Neutrophil (primary cell): ENCODE results near the gene KLF9.

Experiments used
- H3K27ac ChIP-seq: fragments of 200-600 bp; sonication (generic); 2 replicates; pipeline ENCODE4 v1.5.1; 2016; ENCODE audit warnings: mild to moderate bottlenecking, moderate library complexity
- H3K27me3 ChIP-seq: fragments of 200-600 bp; sonication (generic); 2 replicates; pipeline ENCODE4 v1.6.0; 2016; ENCODE audit warnings: mild to moderate bottlenecking
- H3K36me3 ChIP-seq: fragments of 200-600 bp; sonication (generic); 2 replicates; pipeline ENCODE4 v1.5.1; 2017
- H3K4me1 ChIP-seq, 2 experiments: fragments of 200-600 bp in 1 of 2; sonication (generic) in 1 of 2; 1 replicate in 1 of 2; 2 replicates in 1 of 2; pipeline versions ENCODE4 v1.5.1 to v1.6.1; 2013 to 2016; ENCODE audit warnings: low read depth in 1 of 2, low read length in 1 of 2, mild to moderate bottlenecking in 1 of 2, moderate library complexity in 1 of 2; ENCODE audit not compliant: control insufficient read depth in 1 of 2, insufficient read depth in 1 of 2
- H3K4me3 ChIP-seq, 2 experiments: fragments of 200-600 bp in 1 of 2; sonication (generic) in 1 of 2; 1 replicate in 1 of 2; 2 replicates in 1 of 2; pipeline ENCODE4 v1.5.1; 2013 to 2016; ENCODE audit warnings: low read depth in 1 of 2, low read length in 1 of 2, mild to moderate bottlenecking in 1 of 2, moderate library complexity in 1 of 2
- H3K9me3 ChIP-seq: fragments of 200-600 bp; sonication (generic); 2 replicates; pipeline ENCODE4 v1.5.1; 2016
- CTCF ChIP-seq: fragments of 200-600 bp; sonication (generic); IDR thresholded peaks from 2 replicates; pipeline ENCODE4 v1.5.1; 2016; ENCODE audit warnings: antibody characterized with exemption

KLF9 gene

GRCh38 chr9:70411121-70411929, 3.1 kb downstream of the KLF9 start:
- no peak for TF ChIP-seq CTCF
- H3K36me3 ChIP-seq: no peaks in the 10 kb centered on the region
- H3K4me3 ChIP-seq: peak overlapping the region in 1 of 2 experiments; percentile 83
- H3K27ac ChIP-seq: no peak overlapping the region
- H3K27me3 ChIP-seq: peaks cover 67% of the 10 kb centered on the region
- peaks cover 14 to 18% of the 10 kb centered on the region in 2 experiments for H3K4me1 ChIP-seq
- no peaks in the 10 kb centered on the region for H3K9me3 ChIP-seq

GRCh38 chr9:70410368-70410767, 4.1 kb downstream of the KLF9 start:
- H3K27me3 ChIP-seq: peaks cover 57% of the 10 kb centered on the region
- no peak overlapping the region for H3K4me3 ChIP-seq
- H3K36me3 ChIP-seq: no peaks in the 10 kb centered on the region
- TF ChIP-seq CTCF: no peak
- H3K4me1 ChIP-seq: peaks cover 14 to 18% of the 10 kb centered on the region in 2 experiments
- H3K9me3 ChIP-seq: no peaks in the 10 kb centered on the region
- no peak overlapping the region for H3K27ac ChIP-seq

- Histone ChIP-seq H3K36me3 (no peaks in the 10 kb centered on the region), H3K9me3 (no peaks in the 10 kb centered on the region), H3K4me1 (peaks cover 14 to 18% of the 10 kb centered on the region in 2 experiments), H3K27ac (no peak overlapping the region), H3K4me3 (no peak overlapping the region), H3K27me3 (peaks cover 52% of the 10 kb centered on the region)
- TF ChIP-seq CTCF: no peak
Measured at GRCh38 chr9:70409800-70410199, 4.7 kb downstream of the KLF9 start.

GRCh38 chr9:70409280-70409679, 5.2 kb downstream of the KLF9 start:
- no peak for TF ChIP-seq CTCF
- peaks cover 14 to 17% of the 10 kb centered on the region in 2 experiments for H3K4me1 ChIP-seq
- H3K27me3 ChIP-seq: peaks cover 47% of the 10 kb centered on the region
- H3K9me3 ChIP-seq: no peaks in the 10 kb centered on the region
- H3K27ac ChIP-seq: no peak overlapping the region
- no peak overlapping the region for H3K4me3 ChIP-seq
- H3K36me3 ChIP-seq: no peaks in the 10 kb centered on the region

- TF ChIP-seq CTCF: no peak
- peaks cover 9 to 14% of the 10 kb centered on the region in 2 experiments for H3K4me1 ChIP-seq
- no peaks in the 10 kb centered on the region for H3K36me3 ChIP-seq
Measured at GRCh38 chr9:70408393-70409040, 5.9 kb downstream of the KLF9 start.

More at GRCh38 chr9:70408393-70409040, 5.9 kb downstream of the KLF9 start:
- H3K27ac ChIP-seq: no peak overlapping the region
- H3K4me3 ChIP-seq: no peak overlapping the region
- H3K9me3 ChIP-seq: no peaks in the 10 kb centered on the region
- H3K27me3 ChIP-seq: peaks cover 39% of the 10 kb centered on the region
